Body of pancreas (tissue), 4 donors: ENCODE results near the gene ALPK1. TPM values are rescaled to one million over a fixed set of nuclear protein-coding genes. Genes with fewer than 3 reads are reported as not detected.
A peak's percentile ranks its signal among the peaks of the same experiment; 100 is the strongest.

ENCODE experiments used
- ATAC-seq: fragments of 150-250 bp; one replicate; pipeline ENCODE4 v1.9.1; 2016
- DNase-seq, 4 donors: peaks; one replicate each; pipeline ENCODE4 v3.0.0-alpha.2; 2019
- H3K27ac ChIP-seq, 4 donors: fragments of 200-600 bp; sonication (generic); 1 replicate in 3 of 4; 2 replicates in 1 of 4; pipeline versions ENCODE4 v1.5.1 to v1.6.1; 2016 to 2019; ENCODE audit warnings: mild to moderate bottlenecking in 1 of 4, mixed read lengths in 1 of 4, moderate library complexity in 1 of 4
- H3K27me3 ChIP-seq, 2 donors: fragments of 200-600 bp; sonication (generic); one replicate each; pipeline ENCODE4 v1.6.0; 2016; ENCODE audit warnings: mild to moderate bottlenecking in 1 of 2
- H3K36me3 ChIP-seq, 2 donors: fragments of 200-600 bp; sonication (generic); replicated peaks in 1 of 2; 2 replicates each; pipeline ENCODE4 v1.5.1; 2016; ENCODE audit warnings: low read depth in 2 of 2; ENCODE audit not compliant: insufficient read depth in 1 of 2
- H3K4me1 ChIP-seq: fragments of 200-600 bp; sonication (generic); one replicate; pipeline ENCODE4 v1.6.0; 2016
- H3K4me3 ChIP-seq, 2 donors: fragments of 200-600 bp; sonication (generic); 1 replicate in 1 of 2; 2 replicates in 1 of 2; pipeline ENCODE4 v1.5.1; 2016 to 2019
- H3K9me3 ChIP-seq, 3 donors: fragments of 200-600 bp; sonication (generic); 1 replicate in 2 of 3; 2 replicates in 1 of 3; pipeline ENCODE4 v1.5.1; 2016
- POLR2A ChIP-seq, 3 donors: fragments of 450-650 bp; IDR thresholded peaks; one replicate each; pipeline ENCODE4 v1.6.1; 2016; ENCODE audit warnings: antibody characterized with exemption in 3 of 3, mild to moderate bottlenecking in 2 of 3
- WGBS, 2 donors: methylation state at CpG; one replicate each; pipeline ENCODE4 v1.1.5; 2017; 5-methylcytosine and 5-hydroxymethylcytosine counted together
- intact Hi-C: fragments of 100-400 bp; cut with DNase I; formaldehyde crosslinking; loops from one replicate; pipeline ENCODE4 v1.15.1; 2023
- total RNA-seq, 2 donors: library from RNA; depleted of rRNA; stranded (reverse); fragments of >200 nt; gene quantifications; one replicate each; pipeline ENCODE4 v1.1.0, GENCODE V29; 2016
- TF ChIP-seq, protein P1 (sequence below), 7 experiments: fragments of 450-650 bp in 4 of 7; fragments of 200-600 bp in 3 of 7; sonication (generic) in 3 of 7; IDR thresholded peaks; one replicate each; pipeline ENCODE4 v1.5.1; 2016 to 2019; ENCODE audit warnings: antibody characterized with exemption in 7 of 7

ALPK1 gene
- total RNA-seq, 2 donors from 2014 or later = 14.8 to 26.7 TPM

DNA sequence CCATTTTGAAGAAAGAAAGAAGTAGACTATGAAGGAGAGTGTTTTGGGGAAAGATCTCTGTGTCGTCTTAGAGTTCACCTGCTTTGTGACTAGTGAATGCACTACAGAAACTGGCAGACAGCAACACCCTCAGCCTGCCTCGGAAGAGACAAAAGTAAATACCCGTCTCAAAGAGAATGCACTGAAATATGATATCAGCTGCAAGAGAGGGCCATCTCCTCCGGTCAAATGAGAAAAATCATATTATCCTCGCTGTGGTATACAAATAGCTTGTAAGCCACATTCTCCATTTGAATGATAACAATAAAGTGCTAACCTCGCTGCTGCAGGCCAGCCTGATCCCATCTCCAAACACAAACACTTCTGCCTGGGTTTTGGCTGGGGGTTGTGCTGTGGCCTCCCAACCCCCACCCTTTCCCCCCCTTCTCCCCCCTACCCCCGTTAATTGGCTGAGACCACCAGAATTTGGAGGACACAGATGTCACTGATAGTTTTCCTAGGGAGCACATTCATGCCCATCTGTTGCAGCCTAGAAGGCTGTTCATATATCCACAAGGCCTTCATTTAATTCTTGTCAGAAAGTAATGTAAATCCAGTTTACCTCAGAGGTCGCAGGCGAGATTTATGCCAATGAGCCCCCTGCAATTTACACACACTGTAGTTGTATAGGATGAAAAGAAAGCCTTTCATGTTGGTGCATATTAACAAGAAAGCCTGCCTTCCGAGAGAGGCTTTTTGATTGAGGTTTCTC lies 46.3 kb downstream of the ALPK1 start:
- Histone ChIP-seq H3K4me1 (no peaks in the 10 kb centered on the region), H3K27ac (no peak overlapping the region), H3K9me3 (no peaks in the 10 kb centered on the region), H3K36me3 (no peaks in the 10 kb centered on the region), H3K27me3 (no peaks in the 10 kb centered on the region), H3K4me3 (no peak overlapping the region)
- intact Hi-C loops = no loop called here
- 81 to 83% methylated on average over 10 of the region's 10 CpGs for WGBS, 2 donors
- no peak for DNase-seq
- TF ChIP-seq POLR2A (IDR thresholded peaks at IDR 0.05) = no peak
- TF ChIP-seq, protein P1, sequence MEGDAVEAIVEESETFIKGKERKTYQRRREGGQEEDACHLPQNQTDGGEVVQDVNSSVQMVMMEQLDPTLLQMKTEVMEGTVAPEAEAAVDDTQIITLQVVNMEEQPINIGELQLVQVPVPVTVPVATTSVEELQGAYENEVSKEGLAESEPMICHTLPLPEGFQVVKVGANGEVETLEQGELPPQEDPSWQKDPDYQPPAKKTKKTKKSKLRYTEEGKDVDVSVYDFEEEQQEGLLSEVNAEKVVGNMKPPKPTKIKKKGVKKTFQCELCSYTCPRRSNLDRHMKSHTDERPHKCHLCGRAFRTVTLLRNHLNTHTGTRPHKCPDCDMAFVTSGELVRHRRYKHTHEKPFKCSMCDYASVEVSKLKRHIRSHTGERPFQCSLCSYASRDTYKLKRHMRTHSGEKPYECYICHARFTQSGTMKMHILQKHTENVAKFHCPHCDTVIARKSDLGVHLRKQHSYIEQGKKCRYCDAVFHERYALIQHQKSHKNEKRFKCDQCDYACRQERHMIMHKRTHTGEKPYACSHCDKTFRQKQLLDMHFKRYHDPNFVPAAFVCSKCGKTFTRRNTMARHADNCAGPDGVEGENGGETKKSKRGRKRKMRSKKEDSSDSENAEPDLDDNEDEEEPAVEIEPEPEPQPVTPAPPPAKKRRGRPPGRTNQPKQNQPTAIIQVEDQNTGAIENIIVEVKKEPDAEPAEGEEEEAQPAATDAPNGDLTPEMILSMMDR (IDR thresholded peaks at IDR 0.05) = no peak
- ATAC-seq = no peak

DNA sequence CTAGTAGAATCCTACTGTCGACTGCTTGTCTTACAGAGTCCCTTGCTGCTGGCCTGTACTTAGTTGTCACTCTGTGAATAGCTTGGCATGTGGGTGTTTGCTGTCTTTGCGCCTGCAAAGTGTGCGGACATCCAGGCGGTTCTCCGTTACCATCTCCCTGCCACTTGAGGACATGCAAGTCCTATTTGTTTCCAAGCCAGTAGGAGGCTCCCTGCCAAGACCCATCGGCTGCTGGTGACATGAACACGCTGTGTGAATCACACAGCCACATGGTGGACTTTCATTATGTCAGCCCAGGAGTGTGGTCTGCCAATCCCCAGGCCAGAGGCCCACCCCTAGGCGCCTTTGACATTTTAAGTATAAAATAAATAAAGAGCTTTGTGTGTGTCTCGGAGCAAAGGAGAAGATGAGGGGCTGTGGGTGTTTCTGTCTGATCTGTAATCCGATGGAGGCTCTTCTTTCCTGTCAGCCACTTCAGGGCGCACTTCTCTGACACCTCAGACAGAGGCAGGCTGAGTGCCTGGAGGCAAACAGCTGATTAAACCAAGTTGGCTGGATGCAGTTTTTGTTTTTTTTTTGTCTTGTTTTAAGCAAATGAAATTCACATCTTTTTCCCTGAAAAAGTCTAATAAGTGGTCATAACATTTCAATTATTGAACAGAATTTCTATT lies 51.5 kb downstream of the ALPK1 start:
- Histone ChIP-seq H3K4me1 (no peaks in the 10 kb centered on the region), H3K36me3 (no peaks in the 10 kb centered on the region), H3K4me3 (no peak overlapping the region), H3K9me3 (no peaks in the 10 kb centered on the region), H3K27me3 (no peaks in the 10 kb centered on the region), H3K27ac (no peak overlapping the region)
- DNase-seq (peak in 1 of 4 donors; percentile 37), ATAC-seq (peak; percentile 21)
- 72 to 74% methylated on average over 11 of the region's 11 CpGs for WGBS, 2 donors
- TF ChIP-seq POLR2A (IDR thresholded peaks at IDR 0.05) = no peak
- TF ChIP-seq, protein P1 (IDR thresholded peaks at IDR 0.05) = no peak
- intact Hi-C loops = no loop called here

DNA sequence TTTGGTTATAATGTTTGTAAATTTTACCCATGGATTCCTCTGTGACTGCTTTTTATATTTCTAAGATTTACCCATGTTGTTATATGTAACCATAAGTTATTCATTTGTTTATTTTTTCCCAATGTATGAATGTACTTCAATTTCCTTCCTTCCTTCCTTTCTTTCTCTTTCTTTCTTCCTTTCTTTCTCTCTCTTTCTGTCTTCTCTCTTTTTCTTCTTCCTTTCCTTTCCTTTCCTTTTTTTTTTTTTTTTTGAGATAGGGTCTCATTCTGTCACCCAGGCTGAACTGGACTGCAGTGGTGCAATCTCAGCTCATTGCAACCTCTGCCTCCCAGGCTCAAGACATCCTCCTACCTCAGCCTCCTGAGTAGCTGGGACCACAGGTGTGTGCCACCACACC lies 55.6 kb downstream of the ALPK1 start:
- no peaks in the 10 kb centered on the region for H3K9me3 ChIP-seq
- intact Hi-C loops = no loop called here
- no peaks in the 10 kb centered on the region for H3K27me3 ChIP-seq
- no peaks in the 10 kb centered on the region for H3K36me3 ChIP-seq
- TF ChIP-seq POLR2A (IDR thresholded peaks at IDR 0.05) = no peak
- TF ChIP-seq, protein P1 (IDR thresholded peaks at IDR 0.05) = no peak
- no peak overlapping the region for H3K27ac ChIP-seq
- DNase-seq = no peak
- no peaks in the 10 kb centered on the region for H3K4me1 ChIP-seq
- no peak for ATAC-seq
- H3K4me3 ChIP-seq = no peak overlapping the region

DNA sequence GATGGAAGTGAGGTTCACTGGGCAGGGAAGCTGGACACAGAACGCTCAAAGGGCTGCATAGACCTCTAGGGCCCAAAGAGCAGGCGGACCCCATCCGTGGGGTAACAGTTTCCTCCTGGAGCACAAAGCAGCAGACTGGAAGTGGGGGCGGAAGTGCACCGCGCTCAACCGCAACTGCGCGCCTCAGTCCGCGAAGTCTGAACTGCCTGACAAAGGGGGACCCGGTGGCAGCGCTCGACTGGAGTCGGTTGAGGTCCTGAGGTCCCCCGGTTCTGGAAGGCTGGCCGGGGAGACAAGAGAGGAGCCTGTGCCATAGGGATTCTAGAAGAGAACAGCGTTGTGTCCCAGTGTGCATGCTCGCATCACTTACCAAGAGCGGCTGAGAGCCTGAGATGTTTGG lies 58.5 kb downstream of the ALPK1 start:
- Histone ChIP-seq H3K36me3 (no peaks in the 10 kb centered on the region), H3K9me3 (no peaks in the 10 kb centered on the region), H3K27me3 (no peaks in the 10 kb centered on the region), H3K4me1 (no peaks in the 10 kb centered on the region), H3K27ac (no peak overlapping the region), H3K4me3 (no peak overlapping the region)
- DNase-seq = no peak
- TF ChIP-seq, protein P1 (IDR thresholded peaks at IDR 0.05) = no peak
- no peak for TF ChIP-seq POLR2A (IDR thresholded peaks at IDR 0.05)
- 94 to 95% methylated on average over 19 to 20 of the region's 20 CpGs for WGBS, 2 donors
- intact Hi-C loops = no loop called here
- ATAC-seq = no peak
